Right lobe of liver (tissue), 6 donors: ENCODE measurements around the gene PPIL4. TPM values are rescaled to one million over a fixed set of nuclear protein-coding genes. Genes with fewer than 3 reads are reported as not detected.
A peak's percentile ranks its signal among the peaks of the same experiment; 100 is the strongest.

Source experiments
- ATAC-seq, 4 donors: fragments of 200-7000 bp; cut with Tn5 transposase; one replicate each; pipeline ENCODE4 v1.9.1; 2020; ENCODE audit warnings: mild to moderate bottlenecking in 4 of 4, moderate library complexity in 4 of 4
- DNase-seq, 3 donors: peaks; one replicate each; pipeline ENCODE4 v3.0.0-alpha.2; 2020
- H3K27ac ChIP-seq, 3 donors: fragments of 200-600 bp; one replicate each; pipeline ENCODE4 v1.8.0; 2022
- H3K27me3 ChIP-seq, 2 donors: fragments of 200-600 bp; one replicate each; pipeline ENCODE4 v1.8.0; 2022
- H3K36me3 ChIP-seq, 4 donors: fragments of 200-600 bp; sonication (generic) in 1 of 4; one replicate each; pipeline versions ENCODE4 v1.5.1 to v1.8.0; 2017 to 2022; ENCODE audit warnings: control low read depth in 1 of 4
- H3K4me1 ChIP-seq, 4 donors: fragments of 200-600 bp; sonication (generic) in 1 of 4; one replicate each; pipeline versions ENCODE4 v1.5.1 to v1.8.0; 2017 to 2022; ENCODE audit warnings: control low read depth in 1 of 4
- H3K4me3 ChIP-seq, 3 donors: fragments of 200-600 bp; one replicate each; pipeline ENCODE4 v1.8.0; 2022
- H3K9me3 ChIP-seq, 4 donors: fragments of 200-600 bp; sonication (generic) in 1 of 4; one replicate each; pipeline versions ENCODE4 v1.5.1 to v1.8.0; 2017 to 2022; ENCODE audit warnings: control low read depth in 1 of 4
- CTCF ChIP-seq, 4 donors: fragments of 200-600 bp in 3 of 4; fragments of 450-650 bp in 1 of 4; IDR thresholded peaks; one replicate each; pipeline versions ENCODE4 v1.5.1 to v1.8.0; 2016 to 2022; ENCODE audit warnings: antibody characterized with exemption in 4 of 4, mild to moderate bottlenecking in 2 of 4
- POLR2A ChIP-seq: fragments of 450-650 bp; IDR thresholded peaks from one replicate; pipeline ENCODE4 v1.6.1; 2017; ENCODE audit warnings: antibody characterized with exemption, mild to moderate bottlenecking
- WGBS: methylation state at CpG from one replicate; pipeline ENCODE4 v1.1.6; 2018; ENCODE audit warnings: low coverage, low lambda C conversion rate; ENCODE audit not compliant: insufficient coverage; ENCODE audit errors: missing lambda C conversion rate; 5-methylcytosine and 5-hydroxymethylcytosine counted together
- intact Hi-C, 2 donors: fragments of 100-400 bp; cut with DNase I; formaldehyde crosslinking; loops; one replicate each; pipeline versions ENCODE4 v1.11.2 to v1.14.1; 2022
- total RNA-seq, 6 experiments: library from RNA; depleted of rRNA in 2 of 6; stranded (reverse); fragments of >200 nt in 2 of 6; fragmentation: NEBNext Ultra II Directional in 3 of 6; extraction: Animal tissue kit (Norgen Biotek cat#: 25700) in 3 of 6; gene quantifications; one replicate each; pipeline versions ENCODE4 v1.1.0 to v1.2.4, GENCODE V29; 2016 to 2023
- donor health status: DM: no; HTN: yes; CAD: no.
- donor health status: DM: no; HTN: no; CAD: no.
- donor health status: DM: no; HTN: no; CAD: no.
- donor health status: DM: no; HTN: yes; CAD: no.
- donor health status: DM: no; HTN: yes; CAD: no.

The PPIL4 gene
- total RNA-seq, 6 experiments from 2014 or later = 7.5 to 9.6 (median 8.7) TPM

- DNase-seq (no peak), ATAC-seq (no peak)
- H3K9me3 ChIP-seq = no peaks in the 10 kb centered on the region
- H3K27ac ChIP-seq = no peak overlapping the region
- peaks cover 0 to 83% (median 31%) of the 10 kb centered on the region in 4 donors for H3K36me3 ChIP-seq
- H3K4me3 ChIP-seq = no peak overlapping the region
- no peaks in the 10 kb centered on the region for H3K27me3 ChIP-seq
- intact Hi-C loops = no loop called here
- TF ChIP-seq CTCF (IDR thresholded peaks at IDR 0.05) (no peak), POLR2A (no peak)
- no peaks in the 10 kb centered on the region for H3K4me1 ChIP-seq
- WGBS = 100% methylated on average over 1 of the region's 1 CpG
Measured at GRCh38 chr6:149534742-149535141, 11.1 kb downstream of the PPIL4 start.

- H3K36me3 ChIP-seq = peaks cover 2 to 74% (median 19%) of the 10 kb centered on the region in 4 donors
- no peaks in the 10 kb centered on the region for H3K27me3 ChIP-seq
- H3K27ac ChIP-seq = no peak overlapping the region
- no peak for TF ChIP-seq CTCF (IDR thresholded peaks at IDR 0.05)
- no peak for TF ChIP-seq POLR2A
- DNase-seq (no peak), ATAC-seq (no peak)
- no peaks in the 10 kb centered on the region for H3K4me1 ChIP-seq
- H3K9me3 ChIP-seq = no peaks in the 10 kb centered on the region
- H3K4me3 ChIP-seq = no peak overlapping the region
- intact Hi-C loops = no loop called here
- WGBS = 97% methylated on average over 5 of the region's 5 CpGs
Measured at GRCh38 chr6:149529650-149530049, 16.2 kb downstream of the PPIL4 start.

GRCh38 chr6:149515494-149515893 lies 30.3 kb downstream of the PPIL4 start:
- ATAC-seq (no peak), DNase-seq (no peak)
- no peaks in the 10 kb centered on the region for H3K4me1 ChIP-seq
- TF ChIP-seq POLR2A (no peak), CTCF (IDR thresholded peaks at IDR 0.05) (no peak)
- no peaks in the 10 kb centered on the region for H3K27me3 ChIP-seq
- intact Hi-C loops = loop anchor here in 1 of 2 donors (5.0 kb wide), 1 partner anchor 488 kb away; no protein-coding TSS in a partner anchor
- H3K4me3 ChIP-seq = no peak overlapping the region
- H3K9me3 ChIP-seq = peaks cover 0 to 5% (median 0%) of the 10 kb centered on the region in 4 donors
- peaks cover 0 to 23% (median 3%) of the 10 kb centered on the region in 4 donors for H3K36me3 ChIP-seq
- WGBS = 89% methylated on average over 1 of the region's 1 CpG
- no peak overlapping the region for H3K27ac ChIP-seq

- Histone ChIP-seq H3K36me3 (peaks cover 0 to 9% (median 3%) of the 10 kb centered on the region in 4 donors), H3K4me1 (no peaks in the 10 kb centered on the region), H3K4me3 (no peak overlapping the region), H3K27ac (no peak overlapping the region), H3K27me3 (no peaks in the 10 kb centered on the region), H3K9me3 (peaks cover 0 to 5% (median 0%) of the 10 kb centered on the region in 4 donors)
- intact Hi-C loops = no loop called here
- TF ChIP-seq CTCF (IDR thresholded peaks at IDR 0.05) (no peak), POLR2A (no peak)
- peak in 1 of 4 donors; percentile 43 for ATAC-seq
- DNase-seq = no peak
- 76% methylated on average over 4 of the region's 5 CpGs for WGBS
Measured at GRCh38 chr6:149513915-149514314, 31.9 kb downstream of the PPIL4 start.
